ENCODE measurements around the gene SMAD1.

Gene SMAD1

GRCh38 chr4:145589916-145590702, 108.5 kb downstream of the SMAD1 start:
- no peak for TF ChIP-seq CTCF (conservative IDR thresholded peaks at IDR 0.05; ENCODE audit: low read depth, low read length)
- no peak overlapping the region for H3K4me3 ChIP-seq (ENCODE audit: low read depth, low read length)
- DNase-seq (ENCODE audit: low read depth), result no peak

GRCh38 chr4:145602129-145602760, 120.6 kb downstream of the SMAD1 start:
- no peak overlapping the region for H3K4me3 ChIP-seq (ENCODE audit: low read depth, low read length)
- DNase-seq (ENCODE audit: low read depth), result no peak
- TF ChIP-seq CTCF (conservative IDR thresholded peaks at IDR 0.05; ENCODE audit: low read depth, low read length), result no peak

- no peak overlapping the region for H3K4me3 ChIP-seq (ENCODE audit: low read depth, low read length)
- TF ChIP-seq CTCF (conservative IDR thresholded peaks at IDR 0.05; ENCODE audit: low read depth, low read length), result no peak
- no peak for DNase-seq (ENCODE audit: low read depth)
Measured at GRCh38 chr4:145605941-145606340, 124.3 kb downstream of the SMAD1 start.
